Liver (tissue), 3 donors: ENCODE data around the gene DUSP3.

Source experiments
- CTCF ChIP-seq: fragments of 150-350 bp; IDR thresholded peaks from 2 replicates; pipeline ENCODE4 v1.5.1; 2017; ENCODE audit warnings: improper control_type of control experiment, low read depth, low read length; ENCODE audit not compliant: missing input control
- EGR1 ChIP-seq, 2 donors: IDR thresholded peaks; 2 replicates each; pipeline ENCODE4 v1.6.1; 2016 to 2018; ENCODE audit warnings: antibody characterized with exemption in 2 of 2, low read depth in 2 of 2
- GABPA ChIP-seq, 2 donors: IDR thresholded peaks in 1 of 2; conservative IDR thresholded peaks in 1 of 2; 2 replicates each; pipeline ENCODE4 v1.6.1; 2016; ENCODE audit warnings: antibody characterized with exemption in 2 of 2, mild to moderate bottlenecking in 1 of 2, moderate library complexity in 1 of 2
- HNF4A ChIP-seq, 2 donors: conservative IDR thresholded peaks; 2 replicates each; pipeline ENCODE4 v1.6.1; 2016; ENCODE audit warnings: antibody characterized with exemption in 2 of 2, mild to moderate bottlenecking in 2 of 2
- JUND ChIP-seq, 2 donors: IDR thresholded peaks; 2 replicates each; pipeline ENCODE4 v1.6.1; 2016; ENCODE audit warnings: antibody characterized with exemption in 2 of 2
- MAX ChIP-seq: IDR thresholded peaks from 2 replicates; pipeline ENCODE4 v1.6.1; 2016; ENCODE audit warnings: antibody characterized with exemption
- NR2F2 ChIP-seq: IDR thresholded peaks from 2 replicates; pipeline ENCODE4 v1.6.1; 2016; ENCODE audit warnings: antibody characterized with exemption
- RAD21 ChIP-seq, 2 donors: IDR thresholded peaks; 2 replicates each; pipeline ENCODE4 v1.6.1; 2016; ENCODE audit warnings: antibody characterized with exemption in 2 of 2, mild to moderate bottlenecking in 2 of 2
- REST ChIP-seq: IDR thresholded peaks from 2 replicates; pipeline ENCODE4 v1.6.1; 2016; ENCODE audit warnings: antibody characterized with exemption, mild to moderate bottlenecking
- RXRA ChIP-seq, 2 donors: IDR thresholded peaks; 2 replicates each; pipeline ENCODE4 v1.6.1; 2017 to 2018; ENCODE audit warnings: antibody characterized with exemption in 2 of 2, mild to moderate bottlenecking in 1 of 2
- SP1 ChIP-seq: IDR thresholded peaks from 2 replicates; pipeline ENCODE4 v1.6.1; 2018; ENCODE audit warnings: antibody characterized with exemption, mild to moderate bottlenecking
- TAF1 ChIP-seq: conservative IDR thresholded peaks from 2 replicates; pipeline ENCODE4 v1.6.1; 2016; ENCODE audit warnings: antibody characterized with exemption, mild to moderate bottlenecking
- YY1 ChIP-seq: IDR thresholded peaks from 2 replicates; pipeline ENCODE4 v1.6.1; 2016; ENCODE audit warnings: antibody characterized with exemption, mild to moderate bottlenecking
- ZBTB33 ChIP-seq: IDR thresholded peaks from 2 replicates; pipeline ENCODE4 v1.6.1; 2016; ENCODE audit warnings: antibody characterized with exemption
- donor health status: healthy.
- donor health status: healthy.

GRCh38 chr17:43791589-43791988 lies 12.8 kb upstream of the DUSP3 start:
- TF ChIP-seq JUND (IDR thresholded peaks at IDR 0.05) (no peak), CTCF (no peak), REST (no peak), TAF1 (no peak), GABPA (IDR thresholded peaks at IDR 0.05 in 1 of 2, conservative IDR thresholded peaks at IDR 0.05 in 1 of 2) (no peak), NR2F2 (no peak), SP1 (no peak), EGR1 (IDR thresholded peaks at IDR 0.05; ENCODE audit: low read depth in 2 of 2) (no peak), YY1 (peak; percentile 44), HNF4A (conservative IDR thresholded peaks at IDR 0.05) (no peak), ZBTB33 (no peak), RAD21 (IDR thresholded peaks at IDR 0.05) (peak in 1 of 2 donors; percentile 13), MAX (no peak), RXRA (IDR thresholded peaks at IDR 0.05) (peak in 1 of 2 donors; percentile 12)
